GM12892 (cell line): ENCODE measurements around the gene PSMD5.

Experiments
- POLR2A ChIP-seq: IDR thresholded peaks from 2 replicates; pipeline ENCODE4 v1.6.1; 2011; ENCODE audit warnings: low read depth, low read length, control low read depth
- POLR2AphosphoS5 ChIP-seq: IDR thresholded peaks from 2 replicates; pipeline ENCODE4 v1.6.1; 2011; ENCODE audit warnings: low read depth, low read length, control low read depth
- TAF1 ChIP-seq: IDR thresholded peaks from 2 replicates; pipeline ENCODE4 v1.6.1; 2011; ENCODE audit warnings: low read depth, mild to moderate bottlenecking, control low read depth, low read length, borderline replicate concordance

DNA sequence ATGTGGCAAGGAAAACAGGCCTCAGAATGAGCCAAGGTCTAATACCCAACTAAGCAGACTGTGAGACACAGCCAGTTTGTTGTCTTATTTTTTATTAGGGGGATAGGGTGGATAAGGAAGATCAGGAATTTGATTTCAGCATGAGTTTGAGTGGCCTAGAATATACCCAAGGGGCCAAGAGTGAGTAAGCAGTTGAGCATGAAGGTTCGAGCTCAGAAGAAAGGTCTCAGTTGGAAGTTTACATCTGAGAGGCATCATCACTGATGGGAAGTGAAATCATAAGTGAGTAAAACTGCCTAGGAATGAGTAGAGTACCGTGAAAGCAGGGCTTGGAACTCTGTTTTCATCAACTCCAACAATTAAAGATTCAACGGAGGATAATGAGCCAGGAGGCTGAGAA lies 12.6 kb downstream of the PSMD5 start:
- TF ChIP-seq POLR2A (no peak), POLR2AphosphoS5 (no peak), TAF1 (no peak)
